PC-3 (cell line): ENCODE measurements around the gene TTBK1. TPM values are rescaled to one million over a fixed set of nuclear protein-coding genes. Genes with fewer than 3 reads are reported as not detected.
A peak's percentile ranks its signal among the peaks of the same experiment; 100 is the strongest.

Experiments used
- ATAC-seq: fragments of 200-7000 bp; cut with Tn5 transposase; 2 replicates; pipeline ENCODE4 v1.9.1; 2020; ENCODE audit warnings: mild to moderate bottlenecking, moderate library complexity
- BruUV-seq: library from RNA; stranded (reverse); fragments of 400-500 nt; replicated peaks from 2 replicates; lab custom pipeline; 2021; lab: Mats Ljungman, UMichigan
- CTCF ChIA-PET: fragments of 300-600 bp; sonication (Branson Sonifier 250); formaldehyde crosslinking; loops from one replicate; lab custom pipeline; 2022; ENCODE audit warnings: antibody characterized with exemption; lab: Charles Lee
- POLR2A ChIA-PET: fragments of 300-600 bp; sonication (Branson Sonifier 250); formaldehyde crosslinking; loops from one replicate; lab custom pipeline; 2022; ENCODE audit warnings: antibody characterized with exemption; ENCODE audit not compliant: unreplicated experiment; lab: Charles Lee
- DNase-seq: peaks from one replicate; pipeline ENCODE4 v3.0.0-alpha.2; 2015
- H2AFZ ChIP-seq: fragments of 300-600 bp; sonication (generic); 2 replicates; pipeline ENCODE4 v1.6.0; 2016; ENCODE audit warnings: antibody characterized with exemption, low read length
- H3F3A ChIP-seq: fragments of 300-600 bp; sonication (generic); one replicate; pipeline ENCODE4 v1.6.0; 2017; ENCODE audit warnings: antibody characterized with exemption, low read length, control low read depth, mild to moderate bottlenecking; ENCODE audit not compliant: unreplicated experiment
- H3K27ac ChIP-seq: fragments of 300-600 bp; sonication (generic); 2 replicates; pipeline ENCODE4 v1.5.1; 2016; ENCODE audit warnings: mild to moderate bottlenecking, low read length
- H3K27me3 ChIP-seq: fragments of 300-600 bp; sonication (generic); 2 replicates; pipeline ENCODE4 v1.6.1; 2016; ENCODE audit warnings: low read length, mixed read lengths
- H3K36me3 ChIP-seq: fragments of 300-600 bp; sonication (generic); 2 replicates; pipeline ENCODE4 v1.6.1; 2016; ENCODE audit warnings: low read depth, mixed run types, low read length, mixed read lengths
- H3K4me1 ChIP-seq: fragments of 300-600 bp; sonication (generic); 2 replicates; pipeline ENCODE4 v1.5.1; 2016; ENCODE audit warnings: low read length; ENCODE audit not compliant: insufficient read depth
- H3K4me2 ChIP-seq: fragments of 300-600 bp; sonication (generic); 2 replicates; pipeline ENCODE4 v1.6.0; 2016; ENCODE audit warnings: low read length
- H3K4me3 ChIP-seq: fragments of 300-600 bp; sonication (generic); 2 replicates; pipeline ENCODE4 v1.5.1; 2016; ENCODE audit warnings: mild to moderate bottlenecking, low read length, mixed read lengths
- H3K79me2 ChIP-seq: fragments of 300-600 bp; sonication (generic); 2 replicates; pipeline ENCODE4 v1.6.1; 2017; ENCODE audit warnings: low read length, mixed read lengths
- H3K9ac ChIP-seq: fragments of 300-600 bp; sonication (generic); 2 replicates; pipeline ENCODE4 v1.6.0; 2016; ENCODE audit warnings: mild to moderate bottlenecking, low read length
- H3K9me2 ChIP-seq: fragments of 300-600 bp; sonication (generic); replicated peaks from 2 replicates; pipeline ENCODE4 v1.6.1; 2016; ENCODE audit warnings: mixed run types, low read length, mixed read lengths
- H3K9me3 ChIP-seq: fragments of 300-600 bp; sonication (generic); 2 replicates; pipeline ENCODE4 v1.6.1; 2016; ENCODE audit warnings: low read length, mixed read lengths
- H4K20me1 ChIP-seq: fragments of 300-600 bp; sonication (generic); 2 replicates; pipeline ENCODE4 v1.6.1; 2016; ENCODE audit warnings: low read length, mixed read lengths
- CTCF ChIP-seq: fragments of 300-600 bp; sonication (generic); conservative IDR thresholded peaks from 2 replicates; pipeline ENCODE4 v1.5.1; 2017; ENCODE audit warnings: antibody characterized with exemption, low read depth, mild to moderate bottlenecking, low read length
- EZH2 ChIP-seq: fragments of 300-600 bp; sonication (generic); IDR thresholded peaks from one replicate; pipeline ENCODE4 v1.6.1; 2017; ENCODE audit warnings: antibody characterized with exemption, mild to moderate bottlenecking, low read length; ENCODE audit not compliant: unreplicated experiment
- EZH2phosphoT487 ChIP-seq: fragments of 300-600 bp; sonication (generic); IDR thresholded peaks from 2 replicates; pipeline ENCODE4 v1.6.1; 2018; ENCODE audit warnings: mild to moderate bottlenecking, antibody characterized with exemption, low read length, borderline replicate concordance
- intact Hi-C: fragments of 100-400 bp; cut with micrococcal nuclease; formaldehyde crosslinking; loops from 2 replicates; pipeline ENCODE4 v1.9.0; 2023
- total RNA-seq: library from RNA; depleted of rRNA; stranded (reverse); fragments of >200 nt; gene quantifications from 2 replicates; pipeline ENCODE4 v1.2.3, GENCODE V29; 2014

TTBK1 gene
- total RNA-seq, 1 experiment from 2014 or later: not detected

GRCh38 chr6:43308990-43309477 lies 65.8 kb downstream of the TTBK1 start:
- H3K4me3 ChIP-seq: peak overlapping the region; percentile 69
- POLR2A ChIA-PET: no interaction called here

GRCh38 chr6:43310134-43310533 lies 66.9 kb downstream of the TTBK1 start:
- ChIA-PET POLR2A (no interaction called here), CTCF (no interaction called here)
- Histone ChIP-seq H3F3A (no peaks in the 10 kb centered on the region), H4K20me1 (no peaks in the 10 kb centered on the region), H3K9me2 (no peaks in the 10 kb centered on the region), H3K27ac (no peak overlapping the region), H3K4me3 (no peak overlapping the region), H3K4me2 (no peak overlapping the region), H3K9ac (no peak overlapping the region), H3K4me1 (peaks cover 10% of the 10 kb centered on the region; the same call in 1 of the 2 replicates), H3K79me2 (no peaks in the 10 kb centered on the region), H3K27me3 (no peaks in the 10 kb centered on the region), H3K9me3 (no peaks in the 10 kb centered on the region), H2AFZ (no peak overlapping the region), H3K36me3 (no peaks in the 10 kb centered on the region)
- no peak for TF ChIP-seq EZH2phosphoT487
- TF ChIP-seq CTCF: no peak
- no peak for TF ChIP-seq EZH2
- DNase-seq (no peak), ATAC-seq (no peak)
- intact Hi-C loops: no loop called here
- no TSS peak for BruUV-seq

More at GRCh38 chr6:43308990-43309477, 65.8 kb downstream of the TTBK1 start:
- Histone ChIP-seq H3K36me3 (no peaks in the 10 kb centered on the region), H3K9me3 (no peaks in the 10 kb centered on the region), H3K27ac (no peak overlapping the region), H4K20me1 (no peaks in the 10 kb centered on the region), H3K9me2 (no peaks in the 10 kb centered on the region), H3K4me2 (peak overlapping the region; percentile 86), H3K9ac (no peak overlapping the region), H3K79me2 (no peaks in the 10 kb centered on the region), H2AFZ (peak overlapping the region; percentile 99), H3K27me3 (no peaks in the 10 kb centered on the region), H3K4me1 (peaks cover 10% of the 10 kb centered on the region; the same call in 1 of the 2 replicates), H3F3A (no peaks in the 10 kb centered on the region)
- CTCF ChIA-PET: interaction anchor here (0.6 to 0.8 kb wide), 2 partner anchors 17 to 642 kb away, joined by 3 read pairs; no protein-coding TSS in a partner anchor
- TF ChIP-seq EZH2phosphoT487 (no peak), EZH2 (no peak), CTCF (no peak)
- ATAC-seq (no peak), DNase-seq (no peak)
- BruUV-seq: no TSS peak
- intact Hi-C loops: no loop called here

GRCh38 chr6:43310624-43311023 lies 67.3 kb downstream of the TTBK1 start:
- Histone ChIP-seq H3K9ac (no peak overlapping the region), H3K4me1 (peaks cover 10% of the 10 kb centered on the region; the same call in 1 of the 2 replicates), H3K9me3 (no peaks in the 10 kb centered on the region), H4K20me1 (no peaks in the 10 kb centered on the region), H3K79me2 (no peaks in the 10 kb centered on the region), H3K9me2 (no peaks in the 10 kb centered on the region), H3K27me3 (no peaks in the 10 kb centered on the region), H3F3A (no peaks in the 10 kb centered on the region), H3K4me2 (no peak overlapping the region), H3K36me3 (no peaks in the 10 kb centered on the region), H3K4me3 (no peak overlapping the region), H3K27ac (no peak overlapping the region), H2AFZ (no peak overlapping the region)
- ChIA-PET CTCF (no interaction called here), POLR2A (no interaction called here)
- DNase-seq (peak; percentile 15), ATAC-seq (no peak)
- intact Hi-C loops: no loop called here
- no TSS peak for BruUV-seq
- TF ChIP-seq EZH2phosphoT487 (no peak), CTCF (no peak), EZH2 (no peak)
